HG03432 (cell line): ENCODE data around the gene RABGAP1L.
A peak's percentile ranks its signal among the peaks of the same experiment; 100 is the strongest.
"Not testable (repeated sequence)": the region's sequence is repeated elsewhere in the genome, so short reads cannot be mapped to it uniquely, and the experiment has no call there.

Source experiments
- ATAC-seq: cut with Tn5 transposase; IDR thresholded peaks from one replicate; pipeline ENCODE4 v1.9.1; 2021; ENCODE audit warnings: mild to moderate bottlenecking, moderate library complexity; ENCODE audit not compliant: unreplicated experiment

Gene RABGAP1L

GRCh38 chr1:174999936-175000696, 840.8 kb downstream of the RABGAP1L start, which contains the start of gene CACYBP:
CACYBP (plus strand) TSS chr1:174999947; CDS start chr1:175000181, 234 bp downstream.
- peak; percentile 12 for ATAC-seq

GRCh38 chr1:175000697-175001187, 841.4 kb downstream of the RABGAP1L start:
- ATAC-seq, result no peak

GRCh38 chr1:175002910-175003517, 843.7 kb downstream of the RABGAP1L start:
- ATAC-seq, result no peak

- ATAC-seq, result no peak
Observed at GRCh38 chr1:175003521-175003920, 844.2 kb downstream of the RABGAP1L start.

GRCh38 chr1:175005085-175005783, 845.9 kb downstream of the RABGAP1L start:
- ATAC-seq, result no peak

- no peak for ATAC-seq
Observed at GRCh38 chr1:175009532-175009931, 850.2 kb downstream of the RABGAP1L start.

GRCh38 chr1:175013445-175013844, 854.1 kb downstream of the RABGAP1L start:
- ATAC-seq, result no peak

- no peak for ATAC-seq
Observed at GRCh38 chr1:175015243-175015642, 855.9 kb downstream of the RABGAP1L start.

- ATAC-seq, result no peak
Observed at GRCh38 chr1:175019524-175019923, 860.2 kb downstream of the RABGAP1L start.

GRCh38 chr1:175023043-175023921, 864.0 kb downstream of the RABGAP1L start, which contains the start of gene MRPS14:
MRPS14 (minus strand) TSS chr1:175023425; CDS start chr1:175023408, 17 bp downstream.
- peak; percentile 95 for ATAC-seq

GRCh38 chr1:175023922-175024242, 864.6 kb downstream of the RABGAP1L start:
- not testable (repeated sequence) for ATAC-seq

- no peak for ATAC-seq
Observed at GRCh38 chr1:175024773-175025172, 865.5 kb downstream of the RABGAP1L start.

- ATAC-seq, result no peak
Observed at GRCh38 chr1:175033953-175034352, 874.6 kb downstream of the RABGAP1L start.

- ATAC-seq, result no peak
Observed at GRCh38 chr1:175034775-175035174, 875.5 kb downstream of the RABGAP1L start.

- no peak for ATAC-seq
Observed at GRCh38 chr1:175035865-175036264, 876.5 kb downstream of the RABGAP1L start.

GRCh38 chr1:175036476-175036875, 877.2 kb downstream of the RABGAP1L start:
- no peak for ATAC-seq

GRCh38 chr1:175037416-175037815, 878.1 kb downstream of the RABGAP1L start:
- ATAC-seq, result no peak

GRCh38 chr1:175040324-175040879, 881.1 kb downstream of the RABGAP1L start:
- no peak for ATAC-seq

- no peak for ATAC-seq
Observed at GRCh38 chr1:175042650-175043049, 883.3 kb downstream of the RABGAP1L start.

GRCh38 chr1:175043824-175044223, 884.5 kb downstream of the RABGAP1L start:
- no peak for ATAC-seq
